ENCODE results near the gene KLF16.

KLF16 gene

DNA sequence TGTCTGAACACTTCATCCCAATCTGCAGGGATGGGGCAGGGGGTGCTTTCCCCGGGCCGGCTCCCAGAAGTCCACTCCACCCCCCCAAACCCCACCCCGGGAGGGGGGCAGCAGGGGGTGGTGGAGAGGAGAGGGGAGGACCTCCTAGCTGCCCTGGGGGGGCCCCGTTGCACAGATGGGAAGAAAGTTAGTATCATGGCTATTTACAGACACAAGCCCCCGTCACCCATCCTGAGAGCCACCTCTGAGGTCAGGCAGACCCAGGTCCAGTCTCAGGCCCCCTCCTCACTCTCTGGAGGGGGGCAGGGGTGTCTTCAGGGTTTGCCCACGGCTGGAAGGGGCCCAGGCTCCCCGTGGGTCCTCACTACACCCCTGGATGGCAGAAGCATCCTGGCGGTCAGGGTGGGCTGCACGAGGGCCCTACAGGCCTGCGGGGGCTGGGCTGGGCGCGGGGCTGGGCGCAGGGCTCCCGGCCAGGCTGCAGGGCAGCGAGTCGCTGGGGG lies 9.3 kb downstream of the KLF16 start:
- DNase-seq, result no peak

DNA sequence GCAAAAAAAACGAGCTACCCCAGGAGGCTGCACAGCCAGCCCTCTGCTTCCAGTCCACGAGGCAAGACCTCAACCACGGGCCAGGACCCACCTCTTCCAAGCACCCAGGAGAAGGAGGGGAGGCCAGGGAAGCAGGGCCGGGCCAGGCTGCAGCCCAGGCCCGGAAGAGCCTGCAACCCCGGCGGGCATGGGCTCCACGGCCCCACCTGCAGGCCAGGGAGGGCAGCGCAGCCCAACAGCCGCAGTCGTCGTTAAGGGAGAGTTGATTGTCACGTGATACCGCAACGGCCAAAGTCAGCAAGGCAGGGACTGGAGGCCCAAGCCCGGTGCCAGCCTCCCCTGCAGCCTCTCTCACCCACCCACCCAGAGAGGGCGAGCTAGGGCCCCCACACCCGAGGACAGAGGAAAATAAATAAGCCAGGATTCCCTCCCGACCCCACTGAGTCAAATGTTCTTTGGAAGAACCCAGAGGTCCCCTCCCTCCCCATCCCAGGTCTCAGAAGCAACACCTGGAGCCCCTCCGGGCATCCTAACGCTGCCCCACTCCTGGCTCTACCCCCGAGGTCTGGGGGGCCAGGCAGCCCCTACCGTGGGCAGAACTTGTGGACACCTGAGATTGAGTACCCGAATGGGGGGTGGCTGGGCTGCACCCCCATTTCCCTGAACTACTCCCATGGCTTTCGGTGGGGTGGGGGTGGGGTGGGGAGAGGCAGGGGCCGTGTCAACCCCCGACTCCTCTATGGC lies 9.9 kb downstream of the KLF16 start:
- DNase-seq, result no peak

DNA sequence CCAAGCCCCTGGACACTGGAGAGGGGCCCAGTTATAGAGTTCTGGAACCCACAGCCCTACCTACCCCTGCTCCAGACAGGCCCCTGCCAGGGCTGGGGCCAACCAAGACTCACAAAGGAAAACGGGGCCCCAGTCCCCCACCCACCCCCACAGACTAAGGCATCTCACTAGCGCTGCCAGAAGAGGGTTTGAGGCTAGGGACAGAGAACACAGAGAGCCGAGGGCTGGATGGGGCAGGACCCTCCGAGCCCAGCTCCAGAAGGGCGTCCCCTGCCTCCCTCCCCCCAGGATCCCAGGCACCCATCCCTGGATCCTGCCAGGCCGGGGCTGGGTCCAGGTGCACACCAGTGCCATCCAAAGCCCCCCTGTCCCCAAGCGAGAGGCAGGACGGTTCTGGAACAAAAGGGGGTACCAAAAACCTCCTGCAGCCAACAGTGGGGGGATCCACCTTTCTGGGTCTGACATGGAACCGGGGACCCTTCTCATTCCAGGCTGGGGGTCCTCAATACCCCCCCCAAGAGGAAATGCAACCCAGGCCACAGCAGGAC lies 10.7 kb downstream of the KLF16 start:
- DNase-seq, result no peak

DNA sequence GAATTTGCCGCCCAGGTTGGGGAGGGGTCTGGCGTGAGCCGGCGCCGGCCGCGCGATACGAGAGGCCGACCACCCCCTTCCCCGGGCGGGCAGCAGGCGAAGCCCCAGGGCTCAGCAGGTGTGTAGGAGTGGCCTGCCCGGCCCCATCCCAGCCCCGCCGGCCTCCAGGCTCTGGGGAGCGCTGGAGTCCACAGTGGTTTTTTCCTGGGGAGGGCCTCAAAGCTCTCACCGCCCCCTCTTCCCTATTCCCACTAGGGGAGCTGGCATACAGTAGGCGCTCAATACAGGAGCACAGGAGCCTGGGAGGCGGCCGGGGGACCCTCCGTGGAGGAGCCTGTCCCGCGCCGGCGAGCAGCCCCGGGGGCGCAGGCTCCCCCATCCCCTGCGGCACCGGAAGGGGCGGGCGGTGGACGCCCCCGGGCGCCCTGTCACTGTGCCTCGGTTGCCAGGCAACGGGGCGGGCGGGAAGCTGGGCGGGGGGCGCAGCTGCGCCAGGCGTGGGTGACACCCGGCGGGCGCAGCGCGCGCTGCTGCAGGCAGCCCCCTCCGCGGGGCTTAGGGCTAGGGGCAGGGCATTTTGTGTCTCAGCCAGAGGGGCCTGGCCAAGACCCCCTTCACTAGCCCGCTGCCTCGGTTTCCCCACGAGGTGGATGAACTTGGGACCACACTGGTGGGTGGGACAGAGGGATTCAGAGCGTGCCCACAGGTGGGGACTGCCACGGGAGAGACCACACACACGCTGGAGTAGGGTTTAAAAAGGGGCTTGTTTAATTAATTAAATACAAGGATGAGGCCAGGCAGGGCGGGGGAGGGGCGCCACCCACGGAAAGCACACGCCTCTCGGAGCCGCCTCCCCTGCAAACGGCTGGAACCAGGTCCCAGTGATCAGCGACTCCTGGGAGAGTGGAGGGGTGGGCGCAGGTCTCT lies 11.5 kb downstream of the KLF16 start:
- no peak for DNase-seq

DNA sequence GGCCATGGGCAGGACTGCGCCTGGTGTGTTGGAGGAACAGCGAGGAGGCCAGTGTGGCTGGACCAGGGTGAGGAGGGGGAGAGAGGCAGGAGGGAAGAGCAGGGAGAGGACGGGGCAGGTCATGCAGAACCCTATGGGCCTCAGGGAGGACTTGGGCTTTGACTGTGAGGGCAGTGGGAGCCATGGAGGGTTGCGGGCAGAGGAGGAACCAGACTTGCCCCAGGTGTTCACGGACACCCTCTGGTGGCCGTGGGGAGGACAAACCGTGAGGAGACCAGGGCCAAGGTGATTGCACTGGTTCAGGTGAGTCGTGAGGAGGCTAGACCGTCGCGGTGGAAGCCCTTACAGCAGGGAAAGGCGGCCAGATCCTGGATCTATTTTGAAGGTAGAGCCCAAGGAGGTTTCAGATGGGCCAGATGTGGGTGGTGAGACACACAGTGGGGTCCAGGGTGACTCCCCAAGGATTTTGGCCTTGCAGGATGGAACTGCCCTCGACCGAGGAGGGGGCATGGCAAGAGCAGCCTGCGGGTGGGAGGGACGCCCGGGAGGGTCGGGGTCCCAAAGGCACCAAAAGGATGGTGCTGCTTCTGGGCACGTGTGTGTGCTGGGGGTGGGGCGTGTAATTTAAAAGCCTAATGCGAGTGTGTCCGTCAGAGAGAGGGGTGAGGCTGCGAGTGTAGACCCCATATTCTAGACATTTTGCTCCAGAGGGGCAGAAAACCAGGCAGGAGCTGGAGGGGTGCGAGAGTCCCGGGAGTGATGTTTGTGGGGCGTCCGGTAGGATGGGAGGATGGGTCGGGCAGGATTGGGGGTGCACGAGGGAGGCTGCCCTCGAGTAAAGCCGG lies 12.3 kb downstream of the KLF16 start:
- DNase-seq, result no peak

DNA sequence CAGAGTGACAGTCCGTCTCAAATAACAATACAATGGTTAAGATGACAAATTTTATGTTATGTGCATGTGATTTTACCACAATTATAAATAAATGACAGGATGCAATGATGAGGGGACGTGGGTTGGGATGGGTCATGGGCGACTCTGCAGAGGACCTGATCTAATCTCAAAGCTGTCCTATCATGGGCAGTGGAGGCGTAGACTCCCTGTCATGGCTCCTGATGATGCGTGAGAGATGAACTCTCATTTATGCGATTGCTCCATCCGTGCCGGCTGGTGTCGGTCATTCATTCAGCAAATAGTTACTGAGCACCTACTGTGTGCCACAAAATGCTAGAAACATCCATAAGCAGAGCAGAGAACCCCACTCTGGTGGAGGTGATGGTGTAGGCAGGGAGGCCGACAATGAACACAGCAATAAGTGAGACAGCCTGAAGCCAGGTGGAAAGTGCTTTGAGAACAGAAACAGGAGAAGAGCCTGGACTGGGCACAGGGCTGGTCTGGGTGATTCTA lies 13.4 kb downstream of the KLF16 start:
- no peak for DNase-seq

DNA sequence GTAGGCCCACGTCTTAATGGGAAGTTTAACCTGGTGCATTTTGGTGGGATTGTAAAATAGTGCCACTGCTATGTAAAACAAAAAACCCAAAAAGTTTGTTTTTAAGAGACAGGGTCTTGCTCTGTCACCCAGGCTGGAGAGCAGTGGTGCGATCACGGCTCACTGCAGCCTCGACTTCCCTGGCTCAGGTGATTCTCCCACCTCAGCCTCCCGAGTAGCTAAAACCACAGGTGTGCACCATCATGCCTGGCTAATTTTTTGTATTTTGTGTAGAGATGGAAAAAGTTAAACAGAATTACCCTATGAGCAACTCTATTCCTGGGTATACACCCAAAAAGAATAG lies 14.3 kb downstream of the KLF16 start:
- no peak for DNase-seq

DNA sequence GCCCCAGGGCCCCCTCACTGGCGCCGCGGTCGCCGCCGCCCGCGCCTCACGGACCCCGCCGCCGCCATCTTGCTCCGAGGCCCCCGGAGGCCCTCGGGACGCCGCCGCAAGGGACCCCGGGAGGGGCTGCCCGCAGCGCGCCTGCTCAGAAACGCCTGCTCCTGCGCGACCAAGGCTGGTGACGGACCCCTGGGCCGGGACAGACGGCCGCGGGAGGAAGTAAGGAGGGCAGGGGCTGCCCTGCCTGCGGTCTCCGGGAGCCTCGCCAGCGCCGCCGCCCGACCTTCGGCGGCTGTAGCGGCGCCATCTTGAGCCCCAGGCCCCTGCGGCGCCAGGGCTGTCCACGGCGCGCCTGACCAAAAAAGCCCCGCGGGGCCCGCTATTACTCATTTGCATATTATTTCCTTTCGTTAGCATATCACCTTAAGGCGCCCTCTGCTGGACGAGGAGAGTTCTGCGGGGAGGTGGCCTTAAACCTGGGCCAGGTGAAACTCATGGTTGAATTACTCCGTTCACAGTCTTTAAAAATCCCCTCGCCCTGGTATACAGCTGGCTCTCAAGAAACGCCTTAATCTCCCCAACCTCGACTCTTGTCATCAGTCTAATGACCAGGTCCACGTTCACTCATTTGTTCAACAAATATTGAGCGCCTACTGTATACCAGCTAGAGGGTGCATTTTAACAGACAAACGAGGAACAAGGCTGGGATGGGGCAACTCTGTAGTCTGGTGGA lies 14.8 kb downstream of the KLF16 start, which contains the start of gene REXO1:
Gene REXO1, minus strand, starts transcription at position 85 of the 733 bp plus-strand sequence. CDS start 125 bp downstream, outside the sequence.
- DNase-seq, result peak; percentile 74

DNA sequence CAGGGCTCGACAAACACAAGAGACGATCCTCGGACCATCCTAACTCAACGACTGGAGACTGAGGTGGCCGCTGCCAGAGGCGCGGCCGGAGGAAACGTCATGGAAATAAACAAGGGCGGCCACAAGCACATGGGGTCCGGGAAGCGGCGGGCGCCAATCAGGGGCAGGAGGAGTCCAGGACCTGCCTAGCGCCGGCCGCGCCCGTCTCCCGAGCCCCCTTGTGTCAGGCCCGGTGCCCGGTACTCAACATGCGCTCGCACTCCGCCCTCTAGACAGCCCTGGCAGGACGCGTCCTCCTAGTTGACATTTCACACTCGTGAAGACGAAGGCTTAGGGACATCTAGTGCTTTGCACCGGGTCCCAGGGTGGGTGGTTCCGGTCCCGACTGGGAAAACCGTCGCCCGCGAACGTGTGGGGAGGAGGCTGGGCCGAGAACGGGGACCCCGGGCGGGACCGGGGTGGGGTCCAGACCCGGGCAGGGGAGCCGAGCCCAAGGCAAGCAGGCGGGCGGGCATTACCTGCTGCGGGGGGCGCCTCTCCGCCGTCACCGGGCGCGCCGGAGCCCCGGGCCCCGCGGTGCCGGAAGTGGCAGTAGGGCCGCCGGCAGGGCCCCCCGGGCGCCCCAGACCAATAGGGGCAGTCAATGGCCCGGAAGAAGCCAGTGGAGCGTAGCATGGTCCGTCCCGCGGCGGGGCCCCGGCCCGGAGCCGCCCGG lies 15.5 kb downstream of the KLF16 start:
- no peak for DNase-seq

DNA sequence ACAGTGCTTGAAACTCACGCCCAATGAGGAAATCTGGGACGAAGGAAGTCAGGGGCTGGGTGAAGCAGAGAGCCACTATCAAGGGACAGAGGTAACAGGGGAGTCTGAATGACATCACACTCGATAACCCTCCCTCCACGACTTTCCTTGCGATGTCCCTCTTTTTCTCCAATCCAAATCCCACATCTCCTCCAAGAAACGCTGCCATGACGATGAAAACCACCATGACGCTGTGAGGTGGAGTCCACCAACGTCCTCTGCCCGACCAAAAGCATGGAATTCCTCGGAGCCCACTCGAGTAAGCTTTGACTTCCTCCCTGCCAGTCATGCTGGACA lies 16.1 kb downstream of the KLF16 start:
- DNase-seq, result no peak

DNA sequence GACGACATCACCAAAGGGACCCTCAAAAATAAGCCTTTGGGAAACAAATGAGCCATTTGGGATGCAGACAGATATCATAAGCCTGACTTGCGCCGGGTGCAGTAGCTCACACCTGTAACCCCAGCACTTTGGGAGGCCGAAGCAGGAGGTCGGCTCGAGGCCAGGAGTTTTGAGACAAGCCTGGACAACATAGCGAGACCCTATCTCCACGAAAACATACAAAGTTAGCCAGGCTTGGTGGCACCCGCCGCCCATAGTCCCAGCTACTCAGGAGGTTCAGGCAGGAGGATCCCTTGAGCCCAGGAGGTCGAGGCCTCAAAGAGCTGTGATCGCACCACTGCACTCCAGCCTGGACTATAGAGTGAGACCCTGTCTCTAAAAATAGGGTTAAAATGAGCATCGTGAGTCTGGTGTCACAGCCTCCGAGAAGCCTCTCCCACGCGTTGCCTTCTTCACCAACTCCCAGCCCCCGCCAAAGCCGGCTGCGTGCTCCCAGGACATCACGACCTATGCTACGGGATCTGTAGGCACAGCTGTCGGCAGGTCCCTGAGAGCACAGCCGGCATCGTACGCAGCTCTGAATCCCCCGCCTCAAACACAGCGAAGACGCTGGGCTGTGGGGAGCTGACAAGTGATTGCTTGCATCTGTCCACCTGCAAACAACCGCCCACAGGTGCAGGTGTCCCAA lies 16.7 kb downstream of the KLF16 start:
- no peak for DNase-seq

DNA sequence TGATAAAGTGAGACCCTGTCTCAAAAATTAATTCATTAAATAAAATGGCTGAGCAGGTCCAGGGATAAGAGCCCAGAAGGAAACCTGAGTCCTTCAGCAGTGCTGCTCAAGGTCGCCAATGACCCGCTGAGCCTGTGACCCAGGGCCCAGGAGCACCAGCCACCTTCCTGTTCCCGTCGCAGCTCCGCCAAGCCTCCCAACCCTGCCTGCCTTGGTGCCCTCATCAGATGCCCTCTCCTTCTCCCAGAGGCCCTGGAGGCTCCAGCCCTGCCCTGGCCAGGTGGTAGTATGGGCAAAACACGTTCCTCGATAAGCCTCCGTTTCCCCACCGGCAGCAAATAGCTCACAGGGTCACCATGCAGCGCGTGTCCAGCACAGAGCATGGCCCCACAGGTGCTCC lies 17.7 kb downstream of the KLF16 start:
- no peak for DNase-seq

DNA sequence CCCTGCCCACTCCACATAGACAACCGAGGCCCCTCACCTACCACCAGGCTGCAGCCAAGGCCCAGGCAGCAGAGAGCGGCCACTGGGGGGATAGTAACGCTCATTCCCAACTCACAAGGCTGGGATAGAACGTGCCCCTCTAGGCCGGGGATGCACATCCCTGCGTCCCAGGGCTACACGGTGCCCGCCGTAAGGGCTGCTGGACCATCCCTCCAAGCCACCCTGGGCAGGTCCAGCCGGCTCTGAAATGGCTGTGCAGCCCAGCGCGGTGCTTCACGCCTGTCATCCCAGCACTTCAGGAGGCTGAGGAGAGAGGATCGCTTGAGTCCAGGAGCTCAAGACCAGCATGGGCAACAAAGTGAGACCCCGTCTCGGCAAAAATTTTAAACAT lies 18.3 kb downstream of the KLF16 start:
- no peak for DNase-seq

DNA sequence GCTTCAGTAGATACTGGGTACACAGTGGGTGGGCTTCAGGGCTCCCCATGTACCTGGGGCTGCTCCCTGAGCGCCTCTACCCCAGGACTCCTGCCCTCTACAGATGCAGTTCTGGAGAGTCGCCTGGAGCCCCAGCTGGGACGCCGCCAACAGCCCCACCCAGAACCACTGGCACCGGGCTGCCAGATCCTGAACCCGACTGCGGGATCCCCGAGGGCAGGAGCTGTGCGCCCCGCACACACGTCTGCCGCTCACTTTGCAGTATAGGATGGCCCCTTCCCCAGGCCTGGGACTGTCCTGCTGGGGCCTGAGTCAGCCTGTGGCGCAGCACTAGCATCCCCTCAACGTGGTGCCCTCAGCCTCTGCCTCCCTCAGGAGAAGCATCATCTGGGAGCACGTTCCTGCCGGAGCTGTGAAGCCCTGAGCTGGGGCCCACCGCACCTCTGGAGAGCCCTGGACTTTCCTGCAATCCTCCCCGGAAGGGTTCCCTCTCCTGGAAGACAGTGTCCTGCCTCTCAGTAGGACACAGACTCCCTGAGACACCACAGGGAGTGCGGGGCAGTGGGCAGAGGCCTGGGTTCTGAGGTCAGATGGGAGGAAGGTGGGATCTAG lies 18.8 kb downstream of the KLF16 start:
- no peak for DNase-seq

DNA sequence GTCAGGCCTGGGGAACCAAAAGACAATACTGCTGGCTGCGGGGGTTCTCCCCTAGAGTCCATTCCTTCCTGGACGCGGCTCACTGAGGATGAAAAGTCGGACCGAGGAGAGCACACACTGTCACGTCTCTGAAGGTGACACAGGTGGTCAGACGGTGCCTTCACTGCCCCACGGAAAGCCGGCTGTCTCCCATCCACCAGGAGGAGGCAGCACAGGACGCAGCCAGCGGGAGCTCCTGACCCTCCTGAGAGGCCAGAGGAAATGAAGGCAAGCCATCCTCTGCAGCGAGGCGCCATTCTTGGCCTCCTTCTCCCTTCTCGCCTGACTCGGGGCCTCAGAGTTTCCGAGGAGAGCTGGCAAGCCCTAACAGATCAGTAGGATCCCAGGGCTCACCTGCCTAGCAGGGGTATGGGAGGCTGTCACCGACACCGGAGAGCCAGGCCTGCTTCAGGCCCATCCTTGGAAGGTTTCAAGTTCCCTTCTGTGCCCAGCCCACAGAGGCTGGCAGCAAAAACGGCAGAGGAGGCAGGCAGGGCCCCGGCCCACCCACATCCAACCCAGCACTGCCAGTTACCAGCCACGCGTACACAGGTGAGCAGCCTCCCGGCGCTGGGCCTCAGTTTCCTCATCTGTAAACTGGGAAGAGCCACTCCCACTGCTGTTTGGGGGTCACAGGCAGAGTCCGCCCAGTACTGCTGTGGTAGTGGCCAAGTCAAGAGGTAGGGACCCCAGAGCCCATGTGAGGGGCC lies 19.6 kb downstream of the KLF16 start:
- DNase-seq, result no peak

DNA sequence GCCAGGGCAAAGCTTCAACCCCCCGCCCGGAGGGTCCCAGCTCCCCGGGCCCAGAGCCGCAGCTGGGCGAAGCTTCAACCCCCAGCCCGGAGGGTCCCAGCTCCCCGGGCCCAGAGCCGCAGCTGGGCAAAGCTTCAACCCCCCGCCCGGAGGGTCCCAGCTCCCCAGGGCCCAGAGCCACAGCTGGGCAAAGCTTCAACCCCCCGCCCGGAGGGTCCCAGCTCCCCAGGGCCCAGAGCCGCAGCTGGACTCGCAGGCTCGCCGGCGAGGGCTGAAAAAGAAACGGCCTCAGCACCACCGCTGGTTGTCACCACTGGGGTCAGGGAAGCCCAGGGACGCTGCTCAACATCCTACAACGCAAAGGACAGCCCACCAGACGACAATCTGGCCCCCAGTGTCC lies 20.3 kb downstream of the KLF16 start:
- DNase-seq, result no peak

DNA sequence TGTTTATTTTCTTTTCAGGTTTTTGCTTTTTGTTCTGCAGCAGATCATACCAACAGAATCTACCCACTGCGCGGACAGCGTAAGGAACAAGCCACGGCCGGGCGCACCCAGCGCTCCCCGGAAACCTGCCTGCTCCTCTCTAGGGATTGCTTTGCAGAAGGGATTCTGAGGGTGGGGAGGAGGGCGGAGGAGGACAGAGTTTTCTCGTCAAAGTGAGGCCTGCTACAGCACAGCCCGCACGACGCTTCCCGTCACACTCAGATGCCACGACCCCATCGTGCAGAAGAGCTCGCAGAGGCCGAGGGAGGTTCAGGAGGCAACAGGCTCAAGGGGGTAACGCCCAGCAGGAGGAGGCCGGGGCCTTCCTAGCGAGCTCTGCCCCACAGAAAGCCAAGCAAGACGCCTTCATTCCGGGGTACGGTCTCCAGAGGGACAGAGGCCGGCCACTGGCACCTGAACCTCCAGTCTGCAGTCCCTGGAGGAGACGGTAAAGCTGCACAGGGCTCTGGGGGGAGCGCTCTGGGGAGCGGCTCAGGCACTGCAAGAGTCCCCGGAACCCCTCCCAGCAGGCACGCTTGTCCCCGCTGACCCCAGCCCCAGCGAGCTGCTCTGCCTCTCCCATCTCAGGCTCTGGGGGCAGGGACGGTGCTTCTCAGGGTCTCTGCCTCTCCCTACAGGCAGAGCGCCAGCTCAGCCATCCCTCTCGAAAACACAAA lies 22.0 kb downstream of the KLF16 start:
- DNase-seq, result no peak

DNA sequence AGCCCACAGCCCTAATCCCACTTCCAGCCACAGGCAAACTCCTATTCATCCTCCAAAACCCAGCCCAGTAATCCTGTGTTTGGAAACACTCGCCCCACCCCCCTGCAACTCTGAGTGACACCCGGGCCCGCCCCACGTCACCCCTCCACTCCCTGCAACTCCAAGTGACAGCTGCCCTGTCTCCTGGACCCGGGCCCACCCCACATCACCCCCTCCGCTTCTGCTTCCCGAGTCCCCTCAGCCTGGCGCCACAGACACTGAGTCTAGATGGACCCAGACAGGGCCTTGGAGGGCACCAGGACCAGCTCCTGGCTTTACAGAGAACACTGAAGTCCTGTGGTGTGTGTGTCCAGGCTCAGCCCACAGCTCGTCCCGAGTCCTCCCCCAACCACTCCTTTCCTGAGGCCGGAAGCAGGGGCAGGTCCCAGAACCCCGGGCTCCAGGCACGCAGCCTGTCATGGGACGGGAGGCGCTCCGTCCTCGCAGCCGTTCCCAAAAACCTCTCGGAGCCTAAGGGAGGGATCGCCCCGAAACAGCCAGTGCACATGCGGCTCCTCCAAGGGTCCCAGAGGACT lies 22.8 kb downstream of the KLF16 start:
- no peak for DNase-seq
